ENCODE results near the gene SRSF8. TPM values are rescaled to one million over a fixed set of nuclear protein-coding genes. Genes with fewer than 3 reads are reported as not detected.
"Not testable (repeated sequence)": the region's sequence is repeated elsewhere in the genome, so short reads cannot be mapped to it uniquely, and the experiment has no call there.

Gene SRSF8
- total RNA-seq, 1 donor from 2014 or later, result 28.7 TPM

DNA sequence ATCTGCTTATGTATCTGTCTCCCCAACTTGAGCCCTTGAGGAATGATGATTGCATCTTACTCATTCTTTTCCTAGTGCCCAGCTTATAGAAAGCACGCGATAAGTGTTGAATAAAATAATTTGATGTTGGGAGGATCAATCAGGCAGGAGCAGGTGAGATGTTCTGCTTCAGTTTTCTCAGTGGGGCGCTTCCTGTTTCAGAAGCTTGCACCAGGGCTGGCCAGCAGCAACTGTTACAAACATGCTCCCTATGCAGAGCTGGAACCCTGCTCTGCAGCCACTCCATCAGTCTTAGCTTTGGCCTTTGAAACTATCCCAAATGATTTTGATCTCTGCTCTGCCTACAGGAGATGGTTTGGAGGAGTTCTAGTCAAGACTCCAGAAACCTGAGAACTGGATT is 26.8 kb downstream of the SRSF8 start:
- DNase-seq (ENCODE audit: low read depth), result no peak

DNA sequence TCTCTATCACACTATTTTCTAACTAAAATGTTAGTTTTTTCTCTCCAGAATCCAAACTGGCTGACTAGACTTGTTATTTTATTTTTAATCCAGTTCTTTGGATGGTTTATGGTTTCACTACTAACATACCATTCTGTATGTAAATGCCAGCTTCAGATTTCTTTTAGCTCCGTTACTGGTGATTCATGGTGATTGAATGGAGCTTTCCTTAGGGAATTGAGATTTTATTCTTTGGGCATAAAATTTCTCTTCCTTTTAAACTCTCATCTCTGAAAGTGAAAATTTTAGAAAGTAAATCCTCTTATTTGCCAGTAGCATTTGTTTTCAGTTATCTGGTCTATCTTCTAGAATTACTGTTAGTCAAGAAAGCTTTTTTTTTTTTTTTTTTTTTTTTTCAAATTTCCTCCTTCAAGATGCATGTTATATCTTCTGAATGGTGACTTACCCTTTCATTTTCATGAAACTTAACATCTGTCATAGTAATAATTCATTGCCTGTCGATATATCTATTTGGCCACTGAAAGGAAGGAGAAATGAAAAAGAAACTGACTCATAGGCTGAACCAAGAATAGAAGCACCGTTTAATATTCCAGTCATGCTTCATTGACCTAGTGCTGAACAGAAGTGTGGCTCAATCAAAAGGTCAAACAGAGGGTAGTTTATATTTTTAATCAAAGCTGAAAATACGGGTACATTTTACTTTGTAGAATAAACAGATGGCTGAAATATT is 29.3 kb downstream of the SRSF8 start:
- peak; percentile 72 for DNase-seq (ENCODE audit: low read depth)

DNA sequence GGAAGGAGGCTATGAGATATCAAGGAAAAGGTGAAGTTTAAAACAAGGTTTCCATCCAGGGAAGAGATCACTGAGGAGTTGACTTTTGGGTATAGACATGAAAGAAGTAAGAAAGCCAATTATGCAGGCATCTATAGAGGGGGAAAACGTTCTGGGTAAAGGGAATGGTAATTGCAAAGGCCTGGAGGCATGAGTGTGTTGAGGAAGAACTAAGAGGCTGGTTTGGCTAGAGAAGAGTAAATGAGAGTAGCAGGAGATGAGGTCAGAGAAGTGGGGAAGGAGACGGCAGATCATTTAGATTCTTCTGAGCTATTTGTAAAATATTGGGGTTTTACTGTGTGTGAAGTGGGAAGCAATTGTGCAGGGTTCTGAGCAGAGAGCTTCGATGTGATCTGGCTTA is 30.5 kb downstream of the SRSF8 start:
- DNase-seq (ENCODE audit: low read depth), result no peak

DNA sequence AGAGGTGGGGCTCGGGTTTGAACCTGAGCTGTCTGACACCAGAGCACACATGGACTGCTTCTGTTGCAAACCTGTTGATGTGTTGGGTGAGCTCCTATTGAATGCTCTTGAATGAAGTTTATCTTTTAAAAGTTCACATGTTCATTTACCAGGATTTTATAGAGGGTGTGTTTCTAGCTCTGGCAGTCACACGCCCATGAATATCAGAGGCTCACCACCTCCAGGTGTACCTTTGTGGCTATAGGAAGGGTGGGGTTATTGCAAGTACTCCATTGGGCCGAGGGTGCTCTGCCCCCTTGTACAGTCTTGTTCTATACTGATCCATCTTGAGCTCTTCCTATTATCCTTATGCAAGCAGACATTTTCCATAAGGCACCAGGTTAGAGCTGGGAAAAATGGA is 32.1 kb downstream of the SRSF8 start:
- no peak for DNase-seq (ENCODE audit: low read depth)

DNA sequence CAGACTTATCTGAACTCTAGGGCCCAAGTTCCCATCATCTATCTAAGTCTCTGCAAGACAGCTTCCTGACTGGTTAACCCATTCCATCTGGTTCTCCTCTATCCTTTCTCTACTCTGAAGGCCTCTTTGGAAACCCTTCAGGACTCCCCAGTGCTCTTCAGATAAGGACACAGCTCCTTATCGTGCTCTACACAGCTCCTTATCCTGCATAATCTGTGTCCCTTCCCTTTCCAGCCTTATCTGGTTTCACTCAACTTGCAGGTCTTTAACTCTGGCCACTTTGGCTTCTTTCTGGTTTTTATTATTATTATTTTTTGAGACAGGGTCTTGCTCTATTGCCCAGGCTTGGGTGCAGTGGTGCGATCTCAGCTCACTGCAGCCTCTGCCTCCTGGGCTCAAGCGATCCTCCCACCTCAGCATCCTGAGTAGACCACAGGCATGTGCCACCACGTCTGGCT is 33.5 kb downstream of the SRSF8 start:
- DNase-seq (ENCODE audit: low read depth), result no peak

DNA sequence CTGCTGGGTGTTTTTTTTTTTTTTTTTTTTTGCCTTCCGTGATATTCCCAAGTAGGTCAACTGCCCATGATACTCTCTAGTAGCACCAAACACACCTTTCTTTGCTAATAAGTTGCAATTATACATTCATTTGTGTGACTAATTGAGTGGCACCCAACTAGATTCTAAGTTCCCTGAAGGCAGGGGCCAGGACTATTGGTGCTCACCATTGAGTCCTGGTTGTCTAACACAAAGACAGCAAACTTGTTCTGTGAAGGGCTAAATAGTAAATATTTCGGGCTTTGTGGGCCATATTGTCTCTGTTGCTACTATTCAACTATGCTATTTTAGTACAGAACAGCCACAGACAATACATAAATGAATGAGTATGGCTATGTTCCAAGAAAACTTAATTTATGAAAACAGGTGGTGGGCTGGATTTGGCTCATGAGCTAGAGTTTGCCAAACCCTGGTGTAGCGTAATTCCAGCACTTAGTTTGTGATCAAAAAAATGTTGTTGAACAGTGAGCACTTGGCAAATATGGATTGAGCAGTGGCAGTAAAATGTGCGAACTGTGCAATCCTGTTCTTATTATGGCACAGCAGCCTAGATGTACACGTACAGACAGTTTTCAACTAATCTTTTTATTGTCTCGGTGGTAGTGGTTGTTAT is 34.3 kb downstream of the SRSF8 start:
- peak; percentile 87 for DNase-seq (ENCODE audit: low read depth)

DNA sequence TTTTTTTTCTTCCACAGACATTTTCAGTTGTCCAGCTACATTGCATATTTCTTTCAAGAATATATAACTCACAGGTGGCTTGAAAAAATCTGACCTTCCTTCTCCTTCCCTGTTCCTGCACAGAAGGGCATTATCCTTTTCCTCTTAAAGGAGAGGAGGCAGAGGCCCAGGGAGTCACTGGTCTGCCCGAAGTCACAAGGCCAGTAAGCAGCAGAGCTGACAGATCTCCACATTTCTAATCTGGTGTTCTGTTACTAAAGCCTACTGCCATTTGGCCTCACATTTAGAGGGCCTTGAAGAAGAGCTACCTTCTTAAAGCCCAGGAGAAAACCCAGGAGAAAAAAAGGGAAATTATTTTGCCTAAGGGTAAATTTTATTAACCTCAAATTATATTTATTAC is 35.2 kb downstream of the SRSF8 start:
- DNase-seq (ENCODE audit: low read depth), result peak; percentile 48

DNA sequence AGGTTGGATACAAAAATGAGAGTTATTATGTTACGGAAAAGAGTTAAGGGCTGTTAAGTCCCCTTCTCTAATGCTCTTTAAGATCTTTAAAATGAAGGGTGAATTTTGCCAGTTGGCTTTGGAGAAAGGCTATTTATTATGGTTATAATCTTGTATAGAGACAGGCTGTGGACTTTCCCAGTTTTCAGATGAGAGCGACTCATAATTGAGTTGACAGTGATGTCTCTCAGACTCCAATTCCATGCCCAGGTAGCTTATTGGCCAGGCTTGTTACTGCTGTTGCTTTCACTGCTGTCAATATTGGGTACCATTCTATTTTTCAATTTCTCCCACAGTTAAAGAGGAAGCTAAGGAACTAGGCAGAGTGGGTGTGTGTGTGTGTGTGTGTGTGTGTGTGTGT is 36.0 kb downstream of the SRSF8 start:
- DNase-seq (ENCODE audit: low read depth), result no peak

DNA sequence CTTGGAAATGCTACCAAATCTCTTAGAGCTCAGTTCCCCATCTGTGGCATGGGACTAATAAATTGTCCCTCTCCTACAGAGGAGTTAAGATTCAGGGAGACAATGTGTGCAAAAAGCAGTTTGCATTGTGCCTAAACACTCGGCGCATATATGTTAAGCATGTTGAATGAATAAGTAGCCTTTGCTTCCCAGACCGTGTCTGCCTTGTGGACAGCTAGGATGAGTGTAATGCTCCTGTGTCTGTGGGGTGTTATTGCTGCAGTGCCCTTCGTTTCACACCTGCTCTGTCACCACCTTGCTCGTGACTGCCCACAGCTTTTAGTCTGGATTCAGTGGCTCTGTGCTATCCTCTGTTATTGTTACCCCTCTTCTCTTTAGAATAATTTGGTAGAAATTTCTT is 37.0 kb downstream of the SRSF8 start:
- DNase-seq (ENCODE audit: low read depth), result no peak

DNA sequence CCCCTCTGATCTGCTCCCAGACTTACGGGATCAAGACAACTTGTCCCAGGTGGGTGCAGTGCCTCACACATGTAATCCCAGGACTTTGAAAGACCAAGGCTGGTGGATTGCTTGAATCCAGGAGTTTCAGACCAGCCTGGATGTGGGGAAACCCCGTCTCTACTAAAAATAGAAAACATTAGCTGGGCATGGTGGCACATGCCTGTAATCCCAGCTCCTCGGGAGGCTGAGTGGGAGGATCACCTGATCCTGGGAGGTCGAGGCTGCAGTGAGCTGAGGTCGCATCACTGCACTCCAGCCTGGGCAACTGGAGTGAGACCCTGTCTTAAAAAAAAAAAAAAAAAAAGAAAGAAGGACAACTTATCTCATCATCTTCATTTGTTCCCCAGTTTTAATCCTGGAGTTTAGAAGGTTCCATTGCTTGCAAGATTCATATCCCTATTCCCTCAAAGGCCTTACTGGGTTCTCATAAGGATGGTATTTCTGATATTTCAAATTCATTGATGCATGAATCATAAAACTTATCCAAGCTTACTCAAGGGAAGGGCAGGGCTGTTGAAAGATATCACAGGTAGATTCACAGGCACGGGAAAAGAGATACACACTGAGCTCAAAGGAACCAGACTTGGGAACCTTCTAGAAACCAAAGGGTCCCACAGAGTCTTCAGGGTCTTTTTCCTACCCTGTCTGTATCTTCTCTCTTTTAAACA is 37.6 kb downstream of the SRSF8 start:
- peak; percentile 55 for DNase-seq (ENCODE audit: low read depth)

DNA sequence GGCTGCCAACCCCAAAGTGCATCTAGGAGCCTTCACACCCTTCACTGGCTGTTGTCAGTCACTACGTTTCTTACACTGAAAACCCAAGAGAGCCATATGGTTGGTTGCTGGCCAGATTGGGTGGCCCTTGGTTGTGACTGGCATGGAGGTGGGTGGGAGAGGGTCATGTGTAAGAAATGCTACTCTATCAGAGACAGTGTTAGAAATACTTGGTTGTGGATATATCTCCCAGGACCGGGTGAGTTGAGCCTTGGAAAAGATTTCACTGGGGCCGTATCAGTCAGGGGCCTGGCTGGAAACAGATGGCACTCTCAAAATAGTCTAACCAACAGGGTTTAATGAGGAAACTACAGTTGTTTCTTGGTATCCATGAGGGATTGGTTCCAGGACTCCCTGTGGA is 38.1 kb downstream of the SRSF8 start:
- DNase-seq (ENCODE audit: low read depth), result peak; percentile 87

DNA sequence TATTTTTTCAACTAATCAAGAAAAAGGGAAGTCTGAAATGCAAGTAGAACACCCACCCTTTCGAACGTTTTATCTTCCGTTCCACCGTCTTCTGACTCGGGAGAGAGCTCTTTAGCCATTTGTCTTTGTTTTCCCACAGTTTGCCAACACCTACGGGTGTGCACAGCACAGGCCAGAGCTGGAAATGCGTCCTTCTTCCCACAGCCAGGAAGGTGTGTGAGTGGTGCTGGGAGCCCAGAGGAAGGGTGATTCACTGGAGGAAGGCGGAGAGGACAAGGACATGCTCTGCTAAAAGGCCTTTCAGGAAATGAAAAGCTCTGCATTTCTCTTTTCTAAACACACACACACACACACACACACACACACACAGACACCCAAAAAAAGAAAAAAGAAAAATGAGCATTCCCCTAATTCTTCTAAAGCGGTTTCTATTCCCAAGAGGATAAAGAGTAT is 41.5 kb downstream of the SRSF8 start:
- peak; percentile 37 for DNase-seq (ENCODE audit: low read depth)

DNA sequence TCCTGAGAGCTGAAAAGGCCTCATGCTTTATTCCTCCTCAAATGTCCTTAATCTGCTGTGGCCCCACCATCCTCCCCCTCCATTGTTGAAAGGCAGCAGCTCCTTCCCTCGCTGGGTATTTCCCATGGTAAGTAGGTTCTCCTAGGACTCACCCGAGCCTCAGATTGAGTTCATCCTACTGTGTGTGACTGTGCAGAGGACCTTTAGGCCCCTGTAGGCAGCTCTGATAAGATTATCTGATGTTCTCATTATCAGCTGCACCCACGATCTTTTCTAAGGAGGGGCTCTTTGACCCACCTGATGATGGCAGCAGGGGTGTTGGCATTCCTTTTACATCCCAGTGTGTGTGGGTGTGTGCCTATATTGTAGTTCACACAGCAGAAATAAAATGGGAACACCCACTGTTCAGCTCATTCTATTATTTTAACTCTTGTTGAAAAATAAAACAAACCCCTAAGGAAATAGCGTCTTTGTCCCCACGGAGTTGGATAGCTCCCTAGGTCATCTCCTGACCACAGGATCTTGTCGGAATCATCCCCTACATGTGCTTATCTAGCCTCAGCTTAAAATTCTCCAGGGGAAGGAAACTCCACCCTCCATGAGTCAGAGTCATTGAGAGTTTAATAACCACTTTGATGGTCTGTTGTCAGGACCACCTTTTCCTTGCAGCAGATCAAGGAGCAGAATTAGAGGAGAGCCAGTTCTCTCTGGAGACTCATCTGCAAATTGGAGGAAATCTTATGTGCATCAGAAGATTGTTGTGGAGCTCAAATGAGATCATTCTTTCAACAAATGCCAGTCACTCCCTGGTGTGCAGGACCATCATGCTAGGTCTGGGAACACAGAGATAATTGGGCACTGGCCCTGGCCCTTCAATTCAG is 42.2 kb downstream of the SRSF8 start:
- DNase-seq (ENCODE audit: low read depth), result peak; percentile 62

DNA sequence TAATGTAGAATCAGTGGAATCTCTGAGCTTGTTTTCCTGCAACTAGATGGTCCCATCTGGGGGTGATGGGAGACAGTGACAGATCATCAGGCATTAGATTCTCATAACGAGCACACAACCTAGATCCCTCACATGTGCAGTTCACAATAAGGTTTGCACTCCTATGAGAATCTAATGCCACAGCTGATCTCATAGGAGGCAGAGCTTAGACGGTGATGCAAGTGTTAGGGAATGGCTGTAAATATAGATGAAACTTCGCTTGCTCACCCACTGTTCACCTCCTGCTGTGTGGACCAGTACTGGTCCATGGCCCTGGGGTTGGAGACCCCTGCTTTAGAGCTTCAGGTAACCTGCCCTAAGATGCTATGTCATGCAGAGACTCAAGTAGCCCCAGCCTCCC is 44.8 kb downstream of the SRSF8 start:
- DNase-seq (ENCODE audit: low read depth), result not testable (repeated sequence)

DNA sequence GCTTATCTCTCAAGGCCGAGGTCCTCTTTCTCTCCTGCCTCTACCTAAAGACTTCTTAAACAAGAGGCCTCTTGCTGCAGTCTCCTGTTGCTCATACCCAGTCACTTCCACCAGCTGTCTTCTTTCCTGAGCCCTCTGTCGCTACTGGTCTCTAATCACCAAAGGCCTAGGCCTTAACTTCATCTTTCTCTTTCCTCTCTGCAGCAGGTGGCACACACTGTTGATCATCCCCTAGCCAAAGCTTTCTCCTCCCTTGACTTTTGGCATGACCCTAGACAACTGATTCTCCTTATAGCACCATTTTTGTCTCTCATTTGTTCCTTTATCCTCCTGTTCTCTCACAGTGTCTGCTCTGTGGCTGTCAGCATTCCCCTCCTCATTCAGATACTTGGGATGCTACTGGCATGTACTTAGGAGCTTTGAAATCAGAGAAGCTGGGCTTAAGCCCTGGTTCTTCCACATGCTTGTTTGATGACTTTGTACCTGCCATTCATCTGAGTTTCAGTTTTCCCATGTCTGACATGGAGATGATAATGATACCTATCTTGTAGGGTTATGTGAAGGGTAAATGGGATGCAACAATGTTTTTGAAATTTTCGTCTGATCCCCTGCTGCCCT is 45.3 kb downstream of the SRSF8 start:
- peak; percentile 33 for DNase-seq (ENCODE audit: low read depth)

DNA sequence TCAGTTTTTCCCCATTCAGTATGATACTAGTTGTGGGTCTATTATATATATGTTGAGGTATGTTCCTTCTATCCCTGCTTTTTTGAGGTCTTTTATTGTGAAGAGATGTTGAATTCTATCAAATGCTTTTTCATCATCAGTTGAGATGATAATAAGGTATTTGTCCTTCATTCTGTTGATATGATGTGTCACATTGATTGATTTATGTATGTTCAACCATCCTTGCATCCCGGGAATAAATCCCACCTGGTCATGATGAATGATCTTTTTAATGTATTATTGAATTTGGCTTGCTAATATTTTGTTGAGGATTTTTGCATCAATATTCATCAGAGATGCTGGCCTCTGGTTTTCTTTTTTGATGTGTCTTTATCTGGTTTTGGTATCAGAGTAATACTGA is 48.9 kb downstream of the SRSF8 start:
- no peak for DNase-seq (ENCODE audit: low read depth)

DNA sequence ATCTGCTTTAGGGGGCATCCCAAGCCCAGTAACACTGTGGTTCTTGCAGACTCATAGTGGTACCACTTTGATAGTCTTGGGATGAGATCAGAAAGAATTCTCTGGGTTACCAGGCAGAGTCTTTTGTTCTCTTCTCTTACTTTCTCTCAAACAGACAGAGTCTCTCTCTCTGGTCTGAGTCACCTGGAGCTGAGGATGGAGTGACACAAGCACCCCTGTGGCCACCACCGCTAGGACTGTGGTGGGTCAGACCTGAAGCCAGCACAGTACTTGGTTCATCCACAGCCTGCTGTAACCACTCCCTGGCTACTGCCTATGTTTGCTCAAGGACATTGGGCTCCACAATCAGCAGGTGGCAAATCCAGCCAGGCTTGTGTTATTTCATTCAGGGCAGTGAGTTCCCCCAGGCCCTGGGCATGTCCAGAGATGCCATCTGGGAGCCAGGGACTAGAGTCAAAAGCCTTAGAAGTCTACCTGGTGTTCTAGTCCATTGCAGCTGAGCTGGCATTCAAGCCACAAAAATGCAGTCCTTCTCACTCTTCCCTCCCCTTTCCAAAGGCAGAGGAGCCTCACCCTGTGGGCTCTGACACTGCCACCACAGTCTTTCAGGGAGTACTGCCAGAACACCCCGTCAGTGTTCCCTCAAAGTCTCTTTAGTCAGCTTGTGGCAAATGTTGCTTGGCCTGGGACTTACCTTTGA is 52.8 kb downstream of the SRSF8 start:
- DNase-seq (ENCODE audit: low read depth), result peak; percentile 89

Measured in myocyte (in vitro differentiated cells).